ENCODE results near the gene LRRC75A.
"Not testable (repeated sequence)": the region's sequence is repeated elsewhere in the genome, so short reads cannot be mapped to it uniquely, and the experiment has no call there.

The LRRC75A gene

DNA sequence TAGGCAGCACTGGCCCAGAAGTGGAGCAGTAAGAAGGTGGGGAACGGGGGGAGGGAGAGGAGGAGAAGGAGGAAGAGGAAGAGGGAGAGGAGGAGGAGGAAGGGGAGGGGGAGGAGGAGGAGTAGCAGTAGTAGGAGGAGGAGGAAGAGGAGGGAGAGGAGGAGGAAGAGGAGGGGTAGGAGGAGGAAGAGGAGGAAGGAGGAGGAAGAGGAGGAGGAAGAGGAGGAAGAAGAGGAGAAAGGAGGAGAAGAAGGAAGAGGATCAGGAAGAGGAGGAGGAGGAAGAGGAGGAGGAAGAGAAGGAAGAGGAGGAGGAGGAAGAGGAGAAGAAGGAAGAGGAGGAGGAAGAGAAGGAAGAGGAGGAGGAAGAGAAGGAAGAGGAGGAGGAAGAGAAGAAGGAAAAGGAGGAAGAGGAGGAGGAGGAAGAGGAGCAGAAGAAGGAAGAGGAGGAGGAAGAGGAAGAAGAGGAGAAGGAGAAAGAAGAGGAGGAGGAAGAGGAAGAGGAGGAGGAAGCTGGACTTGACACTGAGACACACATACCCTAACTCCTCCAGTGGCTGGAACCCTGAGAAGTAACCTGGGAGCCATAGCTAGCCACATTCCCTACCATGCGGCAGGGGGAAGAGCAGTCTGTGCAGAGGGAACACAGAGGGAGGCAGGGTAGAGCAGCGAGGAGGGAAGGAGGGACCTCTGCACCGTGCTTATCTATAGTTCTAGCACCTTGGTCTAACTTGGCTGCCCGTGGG is 35.8 kb downstream of the LRRC75A start:
- no peak for DNase-seq (ENCODE audit: low read depth in 2 of 2, low spot score in 1 of 2)

DNA sequence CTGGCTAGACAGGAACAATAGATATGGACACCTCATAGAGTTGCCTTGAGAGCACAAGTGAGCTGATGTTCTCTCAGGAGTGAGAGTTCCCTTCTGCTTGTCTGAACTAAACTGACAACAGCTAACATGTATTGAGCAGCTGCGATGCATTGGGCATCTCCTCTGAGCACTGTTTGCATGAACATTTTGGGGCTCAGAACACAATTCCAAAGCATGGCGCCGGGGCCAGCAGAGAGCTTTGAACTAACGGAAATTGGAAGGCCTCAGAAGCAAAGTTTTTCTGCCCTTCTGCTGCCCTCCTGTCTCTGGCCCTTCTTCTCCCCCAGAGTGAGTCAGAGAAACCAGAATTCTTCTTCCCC is 38.5 kb downstream of the LRRC75A start:
- DNase-seq (ENCODE audit: low read depth in 2 of 2, low spot score in 1 of 2): no peak

- not testable (repeated sequence) for DNase-seq (ENCODE audit: low read depth in 2 of 2, low spot score in 1 of 2)
These were observed 39.7 kb downstream of the LRRC75A start for GRCh38 chr17:16452268-16452667.

DNA sequence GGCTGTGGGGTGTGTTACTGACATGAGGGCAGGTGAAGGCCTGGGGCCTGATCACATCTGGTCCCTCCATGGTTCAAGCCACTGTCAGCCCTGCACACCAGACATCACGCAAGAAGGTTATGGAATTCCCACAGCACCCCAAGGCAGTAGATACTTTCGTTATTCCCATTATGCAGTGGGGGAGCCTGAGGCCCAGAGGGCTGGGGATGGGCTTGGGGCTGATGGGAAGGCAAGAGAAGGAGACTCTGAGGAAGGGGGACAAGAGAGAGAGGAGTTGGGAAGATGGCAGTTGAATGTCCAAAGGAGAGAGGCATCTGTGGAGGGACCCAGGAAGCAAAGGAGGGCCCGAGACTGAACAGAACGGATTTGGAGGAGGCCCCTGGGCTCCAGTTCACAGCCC is 42.0 kb downstream of the LRRC75A start:
- no peak for DNase-seq (ENCODE audit: low read depth in 2 of 2, low spot score in 1 of 2)

DNA sequence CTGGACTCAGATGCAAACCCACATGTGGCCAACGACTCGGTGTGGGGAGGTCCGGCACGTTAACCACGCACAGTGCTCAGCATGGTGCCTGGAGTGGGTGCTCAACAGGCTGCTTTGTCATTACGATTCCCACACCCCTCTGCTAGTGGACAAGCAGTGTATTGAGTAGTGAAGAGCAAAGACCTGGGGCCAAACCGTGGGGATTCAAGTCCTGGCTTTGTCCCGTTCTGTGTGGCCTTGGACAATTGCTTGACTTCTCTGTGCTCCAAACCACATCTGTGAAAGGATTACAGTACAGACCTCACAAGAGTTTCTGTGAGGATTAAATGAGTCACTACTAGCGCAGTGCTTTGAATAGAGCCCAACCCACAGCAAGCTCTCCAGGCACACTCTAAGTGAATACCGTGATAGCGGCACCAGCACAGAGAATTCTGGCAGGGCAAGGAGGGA is 42.8 kb downstream of the LRRC75A start:
- no peak for DNase-seq (ENCODE audit: low read depth in 2 of 2, low spot score in 1 of 2)

DNA sequence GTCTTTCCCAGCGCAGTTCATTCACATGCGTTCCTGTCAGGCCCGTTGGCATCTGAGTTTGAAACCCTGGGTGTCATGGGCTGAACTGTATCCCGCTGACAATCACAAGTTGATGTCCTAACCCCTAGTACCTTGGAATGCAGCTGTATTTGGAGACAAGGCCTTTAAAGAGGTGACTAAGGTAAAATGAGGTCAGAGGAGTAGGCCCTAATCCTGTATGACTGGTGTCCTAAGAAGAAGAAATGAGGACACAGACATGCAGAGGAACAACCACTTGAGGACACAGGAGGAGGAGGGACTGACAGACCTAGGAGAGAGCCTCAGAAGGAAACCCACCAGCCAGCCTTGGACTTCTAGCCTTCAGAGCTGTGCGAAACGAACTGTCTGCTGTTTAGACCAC is 43.5 kb downstream of the LRRC75A start:
- no peak for DNase-seq (ENCODE audit: low read depth in 2 of 2, low spot score in 1 of 2)

DNA sequence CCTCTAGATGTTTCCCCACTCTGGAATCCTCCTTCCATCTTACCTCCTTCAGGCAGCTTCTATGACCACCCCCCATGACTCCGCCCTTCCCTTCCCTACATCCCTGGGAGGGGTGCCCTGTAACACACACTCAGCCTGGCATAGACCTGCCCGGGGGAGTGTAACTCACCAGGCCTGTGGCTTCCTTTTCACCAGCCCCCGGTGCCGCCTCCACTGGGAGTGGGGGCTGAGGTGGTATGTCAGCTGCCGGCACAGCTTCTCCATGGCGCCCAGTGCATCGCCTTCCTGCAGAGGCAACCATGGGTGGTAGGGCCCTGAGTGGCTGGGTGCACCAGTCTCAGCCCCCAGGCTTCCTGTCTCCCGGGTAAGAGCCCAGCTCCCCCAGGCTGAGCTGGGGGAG is 44.3 kb downstream of the LRRC75A start:
- no peak for DNase-seq (ENCODE audit: low read depth in 2 of 2, low spot score in 1 of 2)

DNA sequence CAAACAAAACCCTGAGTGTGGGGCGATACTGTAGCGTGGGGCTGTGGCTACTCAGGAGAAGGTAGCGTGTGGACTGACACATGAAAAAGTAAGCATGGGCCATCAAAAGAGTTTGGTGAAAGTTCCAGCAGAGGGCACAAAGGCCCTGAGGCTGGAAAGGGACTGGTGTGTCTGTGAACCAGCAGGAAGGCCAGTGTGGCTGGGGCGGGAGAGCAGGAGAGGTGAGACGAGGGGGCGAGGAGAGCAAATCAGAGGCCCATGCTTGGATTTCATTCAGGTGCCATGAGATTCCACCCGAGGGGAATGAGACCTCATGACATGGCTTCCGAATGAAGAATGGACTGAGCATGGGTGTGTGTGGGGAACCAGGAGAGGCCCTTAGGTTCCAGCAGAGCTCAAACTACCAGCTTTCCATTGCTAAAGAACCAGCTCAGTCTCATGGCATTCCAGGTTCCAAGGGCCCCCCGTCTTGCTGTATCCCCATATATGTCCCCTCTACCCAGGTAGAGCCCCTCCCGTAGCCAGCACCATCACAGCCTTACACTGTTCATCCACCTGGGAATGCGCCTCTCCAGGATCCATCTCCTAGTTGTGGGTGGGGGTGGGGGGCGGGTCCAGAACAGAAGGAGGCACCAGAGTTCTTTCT is 45.5 kb downstream of the LRRC75A start:
- no peak for DNase-seq (ENCODE audit: low read depth in 2 of 2, low spot score in 1 of 2)

DNA sequence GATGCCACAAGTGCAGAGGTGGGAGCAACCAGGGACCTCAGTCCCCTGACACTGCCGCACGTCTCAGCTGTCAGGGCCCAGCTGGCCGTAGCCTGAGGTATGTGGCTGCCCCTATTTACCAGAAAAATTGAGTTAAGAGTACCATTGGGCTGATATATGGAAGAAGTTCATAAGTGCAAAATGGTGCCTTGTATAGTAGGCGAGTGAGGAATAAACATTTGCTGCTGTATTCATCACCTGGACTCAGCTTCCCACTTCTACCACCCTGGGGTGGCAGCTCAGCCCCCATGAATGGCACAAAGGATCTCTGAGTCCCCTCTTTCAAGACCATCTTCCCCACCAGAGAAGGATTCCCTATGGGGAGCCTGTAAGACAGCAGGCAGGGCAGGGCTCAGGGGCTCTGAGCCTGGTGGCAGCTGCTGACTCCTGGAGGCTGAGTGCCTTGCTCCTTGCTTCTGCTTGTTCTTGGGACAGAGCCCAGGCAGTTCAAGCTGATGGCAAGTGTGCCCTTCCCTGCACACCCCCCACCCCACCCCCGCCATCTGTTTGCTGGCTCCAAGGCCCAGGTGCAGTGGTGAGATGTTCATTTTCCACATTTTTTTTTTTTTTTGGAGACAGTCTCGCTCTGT is 47.6 kb downstream of the LRRC75A start:
- DNase-seq (ENCODE audit: low read depth in 2 of 2, low spot score in 1 of 2): no peak

GRCh38 chr17:16443511-16444257 is 48.3 kb downstream of the LRRC75A start:
- DNase-seq (ENCODE audit: low read depth in 2 of 2, low spot score in 1 of 2): no peak

DNA sequence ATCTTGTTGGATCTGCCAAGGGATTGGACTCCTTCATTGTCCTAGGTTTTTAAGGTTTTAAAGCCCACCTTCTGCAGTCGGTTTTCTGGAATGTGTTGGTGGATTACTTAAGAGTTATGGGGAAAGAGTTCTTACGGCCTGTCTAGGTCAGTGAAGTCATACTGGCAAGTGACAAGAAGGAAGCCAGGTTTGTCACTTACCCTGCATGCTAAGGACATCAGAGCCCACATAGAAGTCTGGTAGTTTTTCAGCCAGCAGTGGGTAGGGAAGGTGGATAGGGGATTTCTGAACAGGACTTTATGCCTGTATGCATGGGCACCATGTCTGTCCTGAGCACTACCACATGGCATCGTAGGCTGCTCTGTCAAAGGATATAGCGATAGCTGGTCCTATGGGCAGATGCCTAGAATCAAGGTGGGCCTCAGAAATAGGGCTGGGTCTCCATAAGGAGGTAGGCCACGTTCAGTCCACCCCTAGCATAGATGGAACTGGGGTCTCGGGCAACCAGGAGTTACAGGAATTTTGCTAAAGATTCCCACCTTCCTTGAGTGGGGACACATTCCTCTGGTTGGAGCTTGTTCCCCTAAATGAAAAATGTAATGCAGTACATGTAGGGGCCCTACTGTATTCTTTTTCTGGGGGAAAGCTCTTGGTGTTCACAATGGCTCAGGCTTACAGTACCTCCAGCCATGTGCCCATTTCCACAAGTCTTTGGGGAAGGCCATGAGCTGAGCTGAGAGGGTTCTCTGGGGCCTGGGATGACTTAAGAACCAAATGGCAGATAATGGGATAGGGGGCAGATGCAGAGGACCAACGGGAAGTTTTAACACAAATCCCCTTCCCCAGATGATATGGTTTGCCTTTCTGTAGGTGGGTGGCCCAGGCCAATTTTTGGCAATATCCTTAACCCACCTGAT is 49.1 kb downstream of the LRRC75A start:
- no peak for DNase-seq (ENCODE audit: low read depth in 2 of 2, low spot score in 1 of 2)

GRCh38 chr17:16442141-16442540 is 49.9 kb downstream of the LRRC75A start:
- DNase-seq (ENCODE audit: low read depth in 2 of 2, low spot score in 1 of 2): no peak

DNA sequence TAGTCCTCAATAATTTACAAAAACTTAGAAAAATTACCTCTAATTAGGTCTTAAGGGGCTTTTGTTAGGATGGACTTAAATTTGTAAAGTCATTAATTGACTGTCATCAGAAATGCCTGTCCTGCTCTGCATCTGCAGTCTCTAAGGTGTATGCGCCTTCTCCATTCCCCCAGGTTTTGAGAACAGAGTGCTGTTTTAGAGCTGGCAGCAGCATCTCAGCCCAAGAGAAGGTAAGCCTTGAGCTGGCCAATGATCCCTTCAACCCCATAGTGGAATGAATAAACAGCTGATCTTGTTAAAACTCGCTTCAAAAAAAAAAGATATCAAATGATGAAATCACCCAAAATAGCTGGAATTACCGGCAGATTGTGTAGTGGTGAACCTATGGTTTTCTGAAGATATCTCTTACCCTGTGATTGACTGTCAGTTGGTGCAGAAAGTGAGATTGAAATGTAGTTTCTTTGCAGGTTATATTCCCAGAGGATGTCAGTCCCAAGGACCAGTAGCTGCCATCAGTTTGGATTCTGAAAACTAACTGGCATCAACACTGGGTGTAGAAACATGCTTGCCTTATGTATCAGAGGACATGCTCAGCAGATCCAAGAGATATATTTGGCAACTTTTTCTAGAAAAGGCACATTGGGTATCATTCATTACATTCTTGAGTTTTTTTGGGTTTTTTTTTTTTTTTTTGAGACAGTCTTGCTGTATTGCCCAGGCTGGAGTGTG is 50.9 kb downstream of the LRRC75A start:
- DNase-seq (ENCODE audit: low read depth in 2 of 2, low spot score in 1 of 2): no peak

- DNase-seq (ENCODE audit: low read depth in 2 of 2, low spot score in 1 of 2): not testable (repeated sequence)
These were observed 51.6 kb downstream of the LRRC75A start for GRCh38 chr17:16440354-16440753.

- no peak for DNase-seq (ENCODE audit: low read depth in 2 of 2, low spot score in 1 of 2)
These were observed 52.1 kb downstream of the LRRC75A start for GRCh38 chr17:16439811-16440351.

- DNase-seq (ENCODE audit: low read depth in 2 of 2, low spot score in 1 of 2): no peak
These were observed 52.6 kb downstream of the LRRC75A start for GRCh38 chr17:16439303-16439791.

DNA sequence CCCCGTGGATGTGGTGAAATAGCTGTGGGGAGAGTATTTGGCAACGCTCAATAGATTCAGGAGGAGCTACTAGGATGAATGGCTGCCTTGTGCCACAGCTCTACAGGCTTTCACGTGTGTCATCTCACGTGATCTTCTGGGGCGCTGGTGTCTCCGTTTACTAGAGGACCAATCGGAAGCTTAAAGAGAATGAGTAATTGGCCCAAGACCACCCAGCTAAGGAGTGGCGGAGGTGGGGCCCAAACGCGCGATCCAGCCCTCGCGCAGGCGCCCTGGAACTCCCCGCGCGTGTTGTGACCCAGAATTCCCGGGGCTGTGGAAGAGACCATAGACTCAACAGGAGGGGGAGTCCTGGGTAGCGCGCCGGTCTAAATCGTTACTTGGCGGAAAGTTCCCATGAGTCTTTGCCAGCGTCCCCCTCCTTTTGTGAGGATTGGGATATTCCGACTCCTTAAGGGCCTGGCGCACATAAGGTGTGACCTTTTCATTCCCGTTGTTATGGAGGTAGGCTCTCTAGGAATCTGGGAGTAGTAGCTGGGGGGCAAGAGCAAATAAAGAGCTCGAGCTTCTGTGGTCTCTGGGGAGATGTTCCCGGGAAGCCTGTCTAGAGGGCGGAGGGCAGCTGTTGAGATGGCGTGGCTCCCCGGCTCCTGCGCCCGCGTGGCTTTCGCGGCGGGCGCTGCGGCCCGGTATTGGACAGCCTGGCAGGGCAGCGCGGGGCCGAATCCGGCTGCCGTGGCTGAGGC is 53.3 kb downstream of the LRRC75A start:
- DNase-seq (ENCODE audit: low read depth in 2 of 2, low spot score in 1 of 2): peak; percentile 83 to 90

DNA sequence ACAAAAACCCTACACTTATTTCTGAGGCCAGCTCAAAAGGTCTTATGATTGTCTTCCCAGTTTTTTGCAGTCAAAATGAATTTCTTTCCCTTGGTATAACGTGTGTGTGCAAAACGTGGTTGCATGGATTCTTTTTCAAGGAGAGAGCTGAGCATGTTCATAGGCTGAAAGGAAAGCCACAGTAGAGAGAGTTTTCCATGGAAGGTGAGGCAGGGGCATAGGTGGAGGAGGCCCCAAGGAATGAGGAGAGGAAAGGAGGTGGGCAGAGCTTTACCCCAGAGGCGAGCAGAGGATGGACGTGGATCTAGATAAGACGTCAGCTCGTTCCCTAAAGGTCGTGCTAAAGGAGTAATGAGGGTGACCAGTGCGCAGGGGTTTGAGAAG is 53.8 kb downstream of the LRRC75A start:
- no peak for DNase-seq (ENCODE audit: low read depth in 2 of 2, low spot score in 1 of 2)

DNA sequence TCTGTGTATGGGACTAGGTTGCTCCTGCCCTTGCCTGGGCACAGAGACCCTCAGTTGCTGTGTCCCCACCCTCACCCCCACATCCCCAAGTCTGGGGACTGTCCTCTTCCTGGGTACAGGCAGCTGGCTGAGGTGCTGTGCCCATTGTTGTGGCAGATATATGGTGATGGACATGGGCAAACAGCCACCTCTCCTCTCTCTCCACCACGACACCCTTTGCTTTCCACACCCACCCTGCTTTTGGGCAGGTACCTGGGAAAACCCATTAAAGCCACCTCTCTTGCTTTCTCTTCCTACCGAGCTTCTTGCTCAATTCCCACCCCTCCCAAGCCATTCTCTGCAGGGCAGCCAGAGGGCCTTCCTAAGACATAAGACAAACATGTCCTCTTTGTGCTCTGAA is 54.9 kb downstream of the LRRC75A start:
- no peak for DNase-seq (ENCODE audit: low read depth in 2 of 2, low spot score in 1 of 2)
